ENCODE data around the gene LITAF. TPM values are rescaled to one million over a fixed set of nuclear protein-coding genes. Genes with fewer than 3 reads are reported as not detected.
"Not testable (repeated sequence)": the region's sequence is repeated elsewhere in the genome, so short reads cannot be mapped to it uniquely, and the experiment has no call there.

Gene LITAF
- total RNA-seq, 2 experiments from 2014 or later, result 91.4 to 155 TPM

- no peaks in the 10 kb centered on the region for H3K9me3 Mint-ChIP-seq (ENCODE audit: low read depth)
- H3K27ac Mint-ChIP-seq, result no peak overlapping the region
- ATAC-seq, result no peak
- H3K36me3 Mint-ChIP-seq, result no peaks in the 10 kb centered on the region
- DNase-seq, result no peak
- H3K27me3 Mint-ChIP-seq, result peaks cover 14% of the 10 kb centered on the region
- H3K4me1 Mint-ChIP-seq, result peaks cover 2% of the 10 kb centered on the region
- H3K4me3 Mint-ChIP-seq, result no peak overlapping the region
- CTCF ChIA-PET, result interaction anchor here (13.8 kb wide), 1 partner anchor 117 kb away, joined by 147 read pairs; no protein-coding TSS in a partner anchor
These were observed 59.9 kb downstream of the LITAF start for GRCh38 chr16:11526655-11527350.

GRCh38 chr16:11524098-11524760 lies 62.5 kb downstream of the LITAF start:
- CTCF ChIA-PET, result no interaction called here
- DNase-seq (no peak), ATAC-seq (no peak)
- peaks cover 14% of the 10 kb centered on the region for H3K27me3 Mint-ChIP-seq
- peaks cover 2% of the 10 kb centered on the region for H3K36me3 Mint-ChIP-seq
- H3K9me3 Mint-ChIP-seq (ENCODE audit: low read depth), result peaks cover 4% of the 10 kb centered on the region
- no peak overlapping the region for H3K27ac Mint-ChIP-seq
- H3K4me3 Mint-ChIP-seq, result no peak overlapping the region
- H3K4me1 Mint-ChIP-seq, result peaks cover 2% of the 10 kb centered on the region

- no peaks in the 10 kb centered on the region for H3K4me1 Mint-ChIP-seq
- H3K27ac Mint-ChIP-seq, result no peak overlapping the region
- H3K36me3 Mint-ChIP-seq, result peaks cover 2% of the 10 kb centered on the region
- H3K4me3 Mint-ChIP-seq, result no peak overlapping the region
- peaks cover 4% of the 10 kb centered on the region for H3K9me3 Mint-ChIP-seq (ENCODE audit: low read depth)
- CTCF ChIA-PET, result interaction anchor here (2.3 kb wide), 1 partner anchor 11 kb away, joined by 8 read pairs; no protein-coding TSS in a partner anchor
- peaks cover 4% of the 10 kb centered on the region for H3K27me3 Mint-ChIP-seq
- ATAC-seq (no peak), DNase-seq (no peak)
These were observed 65.7 kb downstream of the LITAF start for GRCh38 chr16:11521055-11521454.

- H3K4me1 Mint-ChIP-seq, result no peaks in the 10 kb centered on the region
- H3K4me3 Mint-ChIP-seq, result no peak overlapping the region
- no peak for DNase-seq
- H3K27me3 Mint-ChIP-seq, result peaks cover 1% of the 10 kb centered on the region
- no peak for ATAC-seq
- peaks cover 2% of the 10 kb centered on the region for H3K36me3 Mint-ChIP-seq
- CTCF ChIA-PET, result interaction anchor here (0.6 to 2.3 kb wide), 3 partner anchors 12 to 398 kb away, joined by 3 to 8 read pairs (median 3); partner anchors contain the start of gene TXNDC11
- H3K9me3 Mint-ChIP-seq (ENCODE audit: low read depth), result peaks cover 4% of the 10 kb centered on the region
- H3K27ac Mint-ChIP-seq, result no peak overlapping the region
These were observed 66.3 kb downstream of the LITAF start for GRCh38 chr16:11520442-11520841.

- Mint-ChIP-seq H3K4me1 (no peaks in the 10 kb centered on the region), H3K27me3 (no peaks in the 10 kb centered on the region), H3K36me3 (peaks cover 2% of the 10 kb centered on the region), H3K27ac (no peak overlapping the region), H3K4me3 (no peak overlapping the region), H3K9me3 (ENCODE audit: low read depth) (peaks cover 4% of the 10 kb centered on the region)
- DNase-seq (no peak), ATAC-seq (no peak)
- CTCF ChIA-PET, result interaction anchor here (1.4 to 1.9 kb wide), 2 partner anchors 11 to 14 kb away, joined by 3 to 5 read pairs; no protein-coding TSS in a partner anchor
These were observed 68.8 kb downstream of the LITAF start for GRCh38 chr16:11517961-11518360.

GRCh38 chr16:11515540-11516430 lies 70.9 kb downstream of the LITAF start:
- Mint-ChIP-seq H3K4me1 (no peaks in the 10 kb centered on the region), H3K27ac (no peak overlapping the region), H3K27me3 (no peaks in the 10 kb centered on the region), H3K4me3 (no peak overlapping the region), H3K9me3 (ENCODE audit: low read depth) (no peaks in the 10 kb centered on the region), H3K36me3 (peaks cover 2% of the 10 kb centered on the region)
- ATAC-seq (no peak), DNase-seq (no peak)
- CTCF ChIA-PET, result interaction anchor here (0.6 kb wide), 1 partner anchor 112 kb away, joined by 4 read pairs; no protein-coding TSS in a partner anchor

GRCh38 chr16:11514283-11514682 lies 72.4 kb downstream of the LITAF start:
- H3K36me3 Mint-ChIP-seq, result no peaks in the 10 kb centered on the region
- ATAC-seq, result no peak
- H3K27ac Mint-ChIP-seq, result no peak overlapping the region
- no peak overlapping the region for H3K4me3 Mint-ChIP-seq
- H3K27me3 Mint-ChIP-seq, result no peaks in the 10 kb centered on the region
- CTCF ChIA-PET, result no interaction called here
- DNase-seq, result no peak
- no peaks in the 10 kb centered on the region for H3K4me1 Mint-ChIP-seq
- no peaks in the 10 kb centered on the region for H3K9me3 Mint-ChIP-seq (ENCODE audit: low read depth)

- not testable (repeated sequence) for H3K4me1 Mint-ChIP-seq; ATAC-seq; H3K36me3 Mint-ChIP-seq; H3K27me3 Mint-ChIP-seq; H3K27ac Mint-ChIP-seq; DNase-seq; H3K9me3 Mint-ChIP-seq (ENCODE audit: low read depth); H3K4me3 Mint-ChIP-seq
- CTCF ChIA-PET, result interaction anchor here (0.6 kb wide), 1 partner anchor 207 kb away, joined by 3 read pairs; no protein-coding TSS in a partner anchor
These were observed 73.4 kb downstream of the LITAF start for GRCh38 chr16:11513366-11513765.

GRCh38 chr16:11511801-11512200 lies 74.9 kb downstream of the LITAF start:
- H3K4me3 Mint-ChIP-seq, result no peak overlapping the region
- no peaks in the 10 kb centered on the region for H3K9me3 Mint-ChIP-seq (ENCODE audit: low read depth)
- H3K4me1 Mint-ChIP-seq, result no peaks in the 10 kb centered on the region
- CTCF ChIA-PET, result no interaction called here
- no peak for ATAC-seq
- H3K27me3 Mint-ChIP-seq, result no peaks in the 10 kb centered on the region
- no peaks in the 10 kb centered on the region for H3K36me3 Mint-ChIP-seq
- no peak overlapping the region for H3K27ac Mint-ChIP-seq
- DNase-seq, result no peak

- no peaks in the 10 kb centered on the region for H3K27me3 Mint-ChIP-seq
- no peak overlapping the region for H3K27ac Mint-ChIP-seq
- ATAC-seq (no peak), DNase-seq (no peak)
- H3K9me3 Mint-ChIP-seq (ENCODE audit: low read depth), result no peaks in the 10 kb centered on the region
- H3K4me1 Mint-ChIP-seq, result no peaks in the 10 kb centered on the region
- H3K36me3 Mint-ChIP-seq, result no peaks in the 10 kb centered on the region
- no peak overlapping the region for H3K4me3 Mint-ChIP-seq
- CTCF ChIA-PET, result no interaction called here
These were observed 75.4 kb downstream of the LITAF start for GRCh38 chr16:11511328-11511727.

GRCh38 chr16:11510178-11510973 lies 76.3 kb downstream of the LITAF start:
- CTCF ChIA-PET, result interaction anchor here (0.7 to 1.5 kb wide), 2 partner anchors 22 kb away, joined by 3 read pairs; no protein-coding TSS in a partner anchor
- Mint-ChIP-seq H3K4me1 (no peaks in the 10 kb centered on the region), H3K27ac (no peak overlapping the region), H3K36me3 (no peaks in the 10 kb centered on the region), H3K9me3 (ENCODE audit: low read depth) (no peaks in the 10 kb centered on the region), H3K4me3 (no peak overlapping the region), H3K27me3 (no peaks in the 10 kb centered on the region)
- ATAC-seq (no peak), DNase-seq (no peak)

- CTCF ChIA-PET, result no interaction called here
- no peak for ATAC-seq
- H3K27ac Mint-ChIP-seq, result no peak overlapping the region
- no peak for DNase-seq
- H3K4me3 Mint-ChIP-seq, result no peak overlapping the region
- no peaks in the 10 kb centered on the region for H3K36me3 Mint-ChIP-seq
- no peaks in the 10 kb centered on the region for H3K4me1 Mint-ChIP-seq
- H3K9me3 Mint-ChIP-seq (ENCODE audit: low read depth), result no peaks in the 10 kb centered on the region
- no peaks in the 10 kb centered on the region for H3K27me3 Mint-ChIP-seq
These were observed 78.7 kb downstream of the LITAF start for GRCh38 chr16:11507991-11508390.

Data from activated CD8-positive, alpha-beta memory T cell treated with anti-CD3 and anti-CD28 coated beads, Interleukin-2, amount 10 ng/mL, durations not matched to agents 7 days and 5 days (primary cell).